Sigmoid colon (tissue), 4 donors: ENCODE results near the gene NHS.

Experiments used
- POLR2AphosphoS5 ChIP-seq, 4 donors: sonication (generic); formaldehyde crosslinking; IDR thresholded peaks; one replicate each; pipeline ENCODE4 v1.6.1; 2017; ENCODE audit warnings: antibody characterized with exemption in 4 of 4
- TF ChIP-seq, protein P1 (sequence below), 4 experiments: fragments of 450-650 bp in 3 of 4; fragments of 200-600 bp in 1 of 4; IDR thresholded peaks; one replicate each; pipeline ENCODE4 v1.5.1; 2016 to 2019; ENCODE audit warnings: antibody characterized with exemption in 4 of 4, mild to moderate bottlenecking in 3 of 4, moderate library complexity in 2 of 4

DNA sequence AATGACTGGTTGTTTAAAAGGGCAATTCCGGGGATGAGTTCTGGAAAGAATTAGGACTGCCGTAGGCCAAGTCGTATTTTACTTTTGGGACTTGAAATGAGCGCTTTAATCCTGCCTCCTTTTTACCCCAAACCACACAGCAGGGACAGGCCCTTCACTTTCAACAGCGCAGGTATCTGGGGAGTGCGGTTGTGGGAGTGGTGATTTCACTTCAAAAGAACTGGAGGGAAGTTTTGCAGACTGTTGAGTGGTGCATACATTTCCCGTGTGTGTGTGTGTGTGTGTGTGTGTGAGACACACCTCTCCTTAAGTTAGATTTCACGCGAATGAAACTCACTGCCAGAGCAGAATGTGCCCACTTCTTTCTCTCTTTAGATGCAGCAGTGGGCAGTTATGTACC, 2.8 kb downstream of the NHS start:
- no peak for TF ChIP-seq POLR2AphosphoS5 (IDR thresholded peaks at IDR 0.05)
- TF ChIP-seq, protein P1, sequence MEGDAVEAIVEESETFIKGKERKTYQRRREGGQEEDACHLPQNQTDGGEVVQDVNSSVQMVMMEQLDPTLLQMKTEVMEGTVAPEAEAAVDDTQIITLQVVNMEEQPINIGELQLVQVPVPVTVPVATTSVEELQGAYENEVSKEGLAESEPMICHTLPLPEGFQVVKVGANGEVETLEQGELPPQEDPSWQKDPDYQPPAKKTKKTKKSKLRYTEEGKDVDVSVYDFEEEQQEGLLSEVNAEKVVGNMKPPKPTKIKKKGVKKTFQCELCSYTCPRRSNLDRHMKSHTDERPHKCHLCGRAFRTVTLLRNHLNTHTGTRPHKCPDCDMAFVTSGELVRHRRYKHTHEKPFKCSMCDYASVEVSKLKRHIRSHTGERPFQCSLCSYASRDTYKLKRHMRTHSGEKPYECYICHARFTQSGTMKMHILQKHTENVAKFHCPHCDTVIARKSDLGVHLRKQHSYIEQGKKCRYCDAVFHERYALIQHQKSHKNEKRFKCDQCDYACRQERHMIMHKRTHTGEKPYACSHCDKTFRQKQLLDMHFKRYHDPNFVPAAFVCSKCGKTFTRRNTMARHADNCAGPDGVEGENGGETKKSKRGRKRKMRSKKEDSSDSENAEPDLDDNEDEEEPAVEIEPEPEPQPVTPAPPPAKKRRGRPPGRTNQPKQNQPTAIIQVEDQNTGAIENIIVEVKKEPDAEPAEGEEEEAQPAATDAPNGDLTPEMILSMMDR (IDR thresholded peaks at IDR 0.05) = no peak
